ENCODE measurements around the gene NAPSA.

NAPSA gene

DNA sequence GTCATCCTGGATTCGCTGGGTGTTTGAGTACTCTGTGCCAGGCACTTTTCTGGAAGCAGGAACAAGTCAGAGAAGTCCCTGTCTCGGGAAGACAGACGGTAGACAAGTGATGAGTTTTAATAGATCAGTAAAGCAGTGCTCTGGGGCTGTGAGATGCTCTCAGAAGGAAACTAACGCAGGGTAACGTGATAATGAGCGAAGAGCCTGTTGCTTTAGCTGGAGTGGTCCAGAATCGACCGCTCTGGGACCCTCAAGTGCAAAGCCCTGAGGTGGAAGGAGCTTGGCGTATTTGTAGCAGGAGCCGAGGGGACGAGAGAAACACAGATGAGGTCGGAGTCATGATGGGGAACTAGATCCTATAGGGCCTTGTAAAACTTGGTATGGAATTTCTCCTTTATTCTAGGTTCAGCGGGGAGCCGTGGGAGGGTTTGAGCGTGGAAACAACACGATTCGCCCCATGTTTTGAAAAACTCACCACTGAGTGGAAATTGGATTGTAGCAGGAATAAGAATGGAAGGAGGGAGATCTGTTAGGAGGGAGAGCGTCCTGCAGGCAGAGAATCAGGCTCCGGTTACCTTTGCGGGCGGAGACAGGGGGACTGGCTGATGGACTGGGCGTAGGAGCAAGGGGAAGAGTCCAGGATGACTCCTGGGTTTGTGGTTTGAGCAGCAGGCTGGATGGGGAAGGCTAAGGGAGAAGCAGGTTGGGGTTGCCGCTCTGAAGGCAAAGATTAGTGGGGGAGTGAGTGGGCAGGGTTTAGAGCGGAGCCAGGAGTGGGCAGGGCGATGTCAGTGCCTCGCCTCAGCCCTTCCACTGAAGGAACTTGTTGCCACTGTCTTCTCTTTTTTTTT lies 19.5 kb upstream of the NAPSA start:
- no peak for DNase-seq (ENCODE audit: extremely low read depth in 1 of 2, low read depth in 1 of 2)

DNA sequence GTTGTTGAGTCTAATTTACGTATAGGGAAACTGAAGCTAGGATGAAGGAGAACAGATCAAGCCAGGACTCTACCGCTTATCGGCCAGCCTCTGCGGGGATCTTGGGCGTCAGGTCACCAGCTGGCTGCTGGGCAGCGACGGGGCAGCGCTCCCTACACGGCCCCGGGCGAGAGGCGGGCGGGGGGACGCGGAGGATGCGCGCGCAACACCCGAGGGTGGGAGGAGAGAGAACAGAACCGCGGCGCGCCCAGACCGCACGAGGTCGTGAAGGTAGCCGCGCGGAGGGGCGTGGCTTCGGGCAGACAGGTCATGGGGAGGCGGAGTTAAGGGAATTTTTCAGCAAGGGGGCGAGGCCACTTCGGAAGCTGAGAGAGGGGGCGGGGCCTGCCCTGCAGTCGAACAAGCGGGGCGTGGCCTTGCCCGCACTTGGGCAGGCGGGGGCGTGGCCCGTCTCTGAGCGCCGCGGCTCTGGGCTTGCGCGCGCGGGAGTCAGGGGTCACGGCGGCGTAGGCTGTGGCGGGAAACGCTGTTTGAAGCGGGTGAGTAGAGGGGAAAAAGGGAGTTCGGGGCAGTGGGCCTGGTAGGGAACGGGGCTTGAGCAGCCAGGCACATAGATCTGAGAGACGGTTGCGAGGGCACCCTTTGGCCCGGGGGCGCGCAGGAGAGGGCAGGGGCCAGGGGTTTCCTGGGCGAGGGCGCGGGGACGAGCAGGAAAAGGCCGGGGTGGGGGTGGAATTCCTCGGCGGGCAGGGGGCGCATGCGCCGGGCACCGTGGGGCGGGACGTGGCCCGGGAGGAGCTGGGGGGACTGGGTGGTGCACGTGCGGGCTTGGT lies 18.6 kb upstream of the NAPSA start, which contains the start of gene POLD1:
TSS of gene POLD1 (plus strand) at position 496 of the 833 bp plus-strand sequence. CDS start 14,505 bp downstream, outside the sequence.
- DNase-seq (ENCODE audit: extremely low read depth in 1 of 2, low read depth in 1 of 2) = peak; percentile 96 to 98

- no peak for DNase-seq (ENCODE audit: extremely low read depth in 1 of 2, low read depth in 1 of 2)
These were observed 17.8 kb upstream of the NAPSA start for GRCh38 chr19:50383001-50383851.

GRCh38 chr19:50381881-50382729 lies 16.7 kb upstream of the NAPSA start:
- no peak for DNase-seq (ENCODE audit: extremely low read depth in 1 of 2, low read depth in 1 of 2)

DNA sequence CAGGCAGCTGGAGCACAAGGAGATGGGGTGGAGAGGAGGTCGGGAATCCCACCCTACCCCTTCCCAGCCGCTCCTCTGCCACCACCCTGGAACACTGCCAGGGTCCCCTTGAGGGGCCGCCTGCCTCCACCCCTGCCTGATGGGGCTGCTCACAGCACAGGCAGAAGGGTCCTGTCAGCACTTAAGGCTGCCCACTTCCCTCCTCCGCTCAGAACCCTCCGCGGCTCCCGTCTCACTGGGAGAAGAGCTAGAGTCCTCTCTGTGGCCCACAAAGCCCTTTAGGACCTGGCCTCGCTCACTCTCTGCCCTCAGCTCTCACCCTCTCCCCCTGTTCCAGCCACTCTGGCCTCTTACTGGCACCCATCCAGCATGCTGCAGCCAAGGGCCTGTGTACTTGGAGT lies 15.3 kb upstream of the NAPSA start:
- DNase-seq (ENCODE audit: extremely low read depth in 1 of 2, low read depth in 1 of 2) = no peak

- DNase-seq (ENCODE audit: extremely low read depth in 1 of 2, low read depth in 1 of 2) = no peak
These were observed 14.7 kb upstream of the NAPSA start for GRCh38 chr19:50380137-50380536.

DNA sequence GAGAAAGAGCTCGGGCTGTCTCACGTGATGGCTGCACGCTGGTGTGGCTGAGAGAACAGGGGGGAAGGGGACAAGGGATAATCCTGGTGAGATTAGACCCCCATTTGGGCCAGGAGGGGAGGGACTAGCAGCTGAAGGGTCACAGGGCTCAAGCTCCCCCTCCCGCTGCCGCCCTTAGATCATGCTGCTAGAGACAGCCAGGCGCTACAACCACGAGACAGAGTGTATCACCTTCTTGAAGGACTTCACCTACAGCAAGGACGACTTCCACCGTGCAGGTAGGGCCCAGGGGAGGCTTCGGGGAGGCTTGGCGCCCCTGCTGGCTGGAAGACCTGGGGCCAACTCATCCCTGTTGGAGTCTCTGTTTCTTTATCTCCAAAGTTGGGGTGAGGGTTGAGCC lies 14.2 kb upstream of the NAPSA start:
- DNase-seq (ENCODE audit: extremely low read depth in 1 of 2, low read depth in 1 of 2) = no peak

GRCh38 chr19:50378863-50379236 lies 13.4 kb upstream of the NAPSA start:
- DNase-seq (ENCODE audit: extremely low read depth in 1 of 2, low read depth in 1 of 2) = no peak

DNA sequence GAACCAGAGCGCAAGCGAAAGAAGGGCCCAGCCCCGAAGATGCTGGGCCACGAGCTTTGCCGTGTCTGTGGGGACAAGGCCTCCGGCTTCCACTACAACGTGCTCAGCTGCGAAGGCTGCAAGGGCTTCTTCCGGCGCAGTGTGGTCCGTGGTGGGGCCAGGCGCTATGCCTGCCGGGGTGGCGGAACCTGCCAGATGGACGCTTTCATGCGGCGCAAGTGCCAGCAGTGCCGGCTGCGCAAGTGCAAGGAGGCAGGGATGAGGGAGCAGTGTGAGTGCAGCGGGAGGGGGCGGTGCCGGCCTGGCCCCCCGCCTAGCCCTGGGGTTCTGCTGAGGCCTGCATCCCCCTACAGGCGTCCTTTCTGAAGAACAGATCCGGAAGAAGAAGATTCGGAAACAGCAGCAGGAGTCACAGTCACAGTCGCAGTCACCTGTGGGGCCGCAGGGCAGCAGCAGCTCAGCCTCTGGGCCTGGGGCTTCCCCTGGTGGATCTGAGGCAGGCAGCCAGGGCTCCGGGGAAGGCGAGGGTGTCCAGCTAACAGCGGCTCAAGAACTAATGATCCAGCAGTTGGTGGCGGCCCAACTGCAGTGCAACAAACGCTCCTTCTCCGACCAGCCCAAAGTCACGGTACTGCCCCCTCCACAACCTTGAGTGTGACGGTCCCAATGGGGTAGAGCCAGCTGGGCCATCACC lies 12.9 kb upstream of the NAPSA start:
- DNase-seq (ENCODE audit: extremely low read depth in 1 of 2, low read depth in 1 of 2) = no peak

DNA sequence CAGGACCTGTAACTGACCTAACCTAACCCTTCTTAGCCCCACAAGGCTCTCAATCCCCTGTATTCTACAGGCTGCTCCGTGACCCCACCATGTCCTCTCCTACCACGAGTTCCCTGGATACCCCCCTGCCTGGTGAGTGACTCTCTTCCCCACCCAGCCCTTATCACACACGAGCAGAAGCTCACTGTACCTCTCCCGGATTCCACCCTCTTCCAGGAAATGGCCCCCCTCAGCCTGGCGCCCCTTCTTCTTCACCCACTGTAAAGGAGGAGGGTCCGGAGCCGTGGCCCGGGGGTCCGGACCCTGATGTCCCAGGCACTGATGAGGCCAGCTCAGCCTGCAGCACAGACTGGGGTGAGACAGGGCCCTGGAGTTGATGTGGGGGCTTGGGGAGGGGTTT lies 12.1 kb upstream of the NAPSA start:
- DNase-seq (ENCODE audit: extremely low read depth in 1 of 2, low read depth in 1 of 2) = no peak

DNA sequence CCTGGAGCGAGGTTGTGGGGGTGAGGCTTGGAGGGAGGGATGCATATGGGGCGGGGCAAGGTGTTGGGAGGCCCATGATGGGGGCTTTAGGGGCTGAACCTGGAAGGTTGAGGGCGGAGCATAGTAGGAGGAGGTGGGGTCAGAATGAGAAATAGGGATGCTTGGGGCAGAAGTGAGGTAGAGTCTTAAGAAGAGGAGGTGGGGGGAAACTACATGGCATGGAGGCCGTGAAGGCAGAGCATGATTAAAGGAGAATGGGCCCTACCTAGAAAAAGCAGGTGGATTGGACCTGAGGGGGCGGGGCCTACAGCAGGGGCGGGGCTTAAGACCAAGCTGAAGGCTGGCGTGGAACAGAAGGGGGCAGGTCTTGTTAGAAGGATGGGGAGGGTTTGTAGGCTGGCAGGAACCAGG lies 11.6 kb upstream of the NAPSA start:
- DNase-seq (ENCODE audit: extremely low read depth in 1 of 2, low read depth in 1 of 2) = peak in 1 of 2 donors; percentile 27

GRCh38 chr19:50376166-50377050 lies 11.0 kb upstream of the NAPSA start, which contains the start of gene NR1H2:
Gene NR1H2, plus strand, starts transcription at chr19:50376457. Its CDS starts 1,149 bp downstream, at chr19:50377606.
- peak; percentile 86 for DNase-seq (ENCODE audit: extremely low read depth in 1 of 2, low read depth in 1 of 2)

- no peak for DNase-seq (ENCODE audit: extremely low read depth in 1 of 2, low read depth in 1 of 2)
These were observed 6.6 kb upstream of the NAPSA start for GRCh38 chr19:50371914-50372475.

GRCh38 chr19:50368649-50369570 lies 3.5 kb upstream of the NAPSA start:
- peak; percentile 34 to 58 for DNase-seq (ENCODE audit: extremely low read depth in 1 of 2, low read depth in 1 of 2)

DNA sequence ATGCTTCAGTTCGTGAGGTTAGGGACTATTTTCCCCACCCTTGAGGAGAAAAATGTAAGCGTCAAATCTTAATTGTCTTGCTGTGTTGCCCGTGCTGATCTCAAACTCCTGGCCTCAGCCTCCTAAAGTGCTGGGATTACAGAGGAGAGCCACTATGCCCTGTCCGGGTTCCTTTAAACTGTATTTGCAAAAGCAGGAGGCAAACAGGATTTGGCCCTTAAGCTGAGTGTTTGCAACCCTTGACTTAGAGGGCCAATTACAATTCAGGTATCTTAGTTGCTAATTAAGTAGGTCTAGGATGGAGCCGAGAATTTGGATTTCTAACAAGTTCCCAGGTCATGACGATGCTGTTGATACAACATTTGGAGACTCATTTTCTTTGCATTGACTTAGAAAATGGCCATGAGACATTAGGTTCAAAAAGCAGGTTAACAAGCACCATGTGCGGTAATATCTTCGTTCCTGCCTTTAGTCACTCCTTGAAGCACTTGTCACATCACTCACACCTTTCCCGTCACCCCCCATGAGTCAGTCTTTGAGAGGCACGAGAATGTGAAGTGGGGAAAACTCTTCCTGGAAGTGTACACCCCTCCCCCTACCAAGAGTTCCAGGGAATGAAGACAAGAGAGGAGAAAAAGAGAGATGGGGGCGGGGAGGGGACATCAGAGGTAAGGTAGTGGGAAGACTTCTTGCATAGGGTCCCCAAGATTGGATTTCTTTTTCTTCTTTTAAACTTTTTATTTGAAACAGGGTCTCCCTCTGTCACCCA lies 2.6 kb downstream of the NAPSA start:
- DNase-seq (ENCODE audit: extremely low read depth in 1 of 2, low read depth in 1 of 2) = no peak

- DNase-seq (ENCODE audit: extremely low read depth in 1 of 2, low read depth in 1 of 2) = no peak
These were observed 3.4 kb downstream of the NAPSA start for GRCh38 chr19:50362030-50362412.
